ENCODE data around the gene PPP2R2C.

PPP2R2C gene

DNA sequence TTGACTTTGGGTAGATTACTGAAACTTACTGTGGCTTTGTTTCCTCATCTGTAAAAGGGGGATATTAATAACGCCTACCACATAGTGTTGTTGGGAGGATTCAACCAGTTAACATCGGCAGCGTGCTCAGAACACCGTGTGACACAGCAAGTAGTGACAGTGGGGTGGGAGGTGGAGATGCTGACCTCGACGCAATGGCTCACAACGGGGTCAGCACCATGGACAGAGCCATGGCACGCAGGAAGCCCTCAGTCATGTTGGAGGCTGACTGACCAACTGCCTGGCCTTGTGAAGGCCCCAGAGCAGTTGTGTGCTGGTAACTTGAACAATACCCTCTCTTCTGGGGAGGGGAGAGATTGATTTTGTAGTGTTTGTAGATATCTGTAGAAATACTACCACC, 109.5 kb downstream of the PPP2R2C start:
- Mint-ChIP-seq H3K4me3 (no peak overlapping the region), H3K27ac (no peak overlapping the region), H3K9me3 (ENCODE audit: low read depth) (no peaks in the 10 kb centered on the region), H3K4me1 (ENCODE audit: low read depth) (no peaks in the 10 kb centered on the region), H3K27me3 (peaks cover 2% of the 10 kb centered on the region), H3K36me3 (no peaks in the 10 kb centered on the region)

DNA sequence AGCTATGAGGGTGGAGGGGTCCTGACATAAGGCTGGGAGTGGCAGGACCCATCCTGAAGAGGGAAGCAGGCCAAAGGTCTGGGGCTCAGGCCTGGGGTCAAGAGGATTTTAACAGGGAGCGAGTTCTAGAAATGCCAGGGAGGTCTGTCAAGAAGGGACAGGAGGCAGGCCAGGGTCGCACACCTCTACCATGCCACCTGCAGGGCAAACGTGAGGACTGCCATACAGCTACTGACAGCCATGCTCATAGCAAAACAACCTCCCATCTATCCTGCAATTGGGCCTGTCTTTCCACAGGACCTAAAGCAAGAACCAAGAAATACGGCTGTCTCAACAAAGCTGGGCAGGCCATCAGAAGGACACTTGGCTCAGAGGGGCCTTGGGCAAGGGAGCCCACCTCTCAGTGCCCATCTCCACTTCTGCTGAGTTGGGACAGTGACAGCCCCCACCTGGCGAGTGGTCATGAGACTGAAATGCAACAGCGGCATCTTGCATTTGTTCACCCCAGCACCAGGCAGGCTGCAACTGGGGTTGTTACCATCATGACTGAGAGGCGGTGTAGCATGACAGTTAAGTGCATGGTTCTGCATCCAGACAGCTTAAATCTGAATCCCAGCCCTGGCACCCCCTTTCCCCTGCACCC, 110.0 kb downstream of the PPP2R2C start:
- no peaks in the 10 kb centered on the region for H3K4me1 Mint-ChIP-seq (ENCODE audit: low read depth)
- no peaks in the 10 kb centered on the region for H3K9me3 Mint-ChIP-seq (ENCODE audit: low read depth)
- H3K36me3 Mint-ChIP-seq: no peaks in the 10 kb centered on the region
- H3K27ac Mint-ChIP-seq: no peak overlapping the region
- H3K4me3 Mint-ChIP-seq: no peak overlapping the region
- peaks cover 2% of the 10 kb centered on the region for H3K27me3 Mint-ChIP-seq

DNA sequence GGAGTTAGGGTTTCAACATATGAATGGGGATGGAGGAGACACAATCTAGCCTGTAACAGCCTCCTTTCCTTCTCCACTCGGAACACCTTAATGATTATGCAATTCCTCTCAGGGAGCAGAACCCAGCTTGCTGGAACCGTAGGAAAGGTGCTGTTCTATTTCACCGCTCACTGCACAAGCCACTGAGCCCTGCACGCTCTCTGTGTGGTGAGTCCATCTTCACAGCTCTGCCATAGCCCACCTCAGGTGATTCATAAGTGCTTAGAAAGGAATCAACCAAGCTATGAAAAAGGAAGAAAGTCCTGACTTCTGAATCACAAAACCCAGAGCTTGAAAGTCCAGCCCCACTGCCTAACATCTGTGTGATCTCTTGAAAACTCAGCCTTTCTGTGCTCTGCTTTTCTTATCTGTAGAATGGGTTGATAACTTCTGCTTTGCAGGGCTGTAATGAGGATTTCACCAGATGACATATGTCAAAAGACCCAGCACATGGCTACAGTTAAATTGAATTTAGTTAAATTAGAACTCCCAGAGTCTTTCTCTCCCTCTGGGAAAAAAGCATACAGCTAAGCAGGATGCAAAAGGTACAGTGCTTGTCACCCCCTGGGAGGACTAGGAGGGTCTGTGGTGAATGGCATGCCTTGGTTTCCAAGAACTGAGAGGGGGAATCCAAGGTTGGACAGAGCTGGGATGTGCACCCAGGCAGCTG, 111.2 kb downstream of the PPP2R2C start:
- no peaks in the 10 kb centered on the region for H3K4me1 Mint-ChIP-seq (ENCODE audit: low read depth)
- no peaks in the 10 kb centered on the region for H3K36me3 Mint-ChIP-seq
- peaks cover 2% of the 10 kb centered on the region for H3K27me3 Mint-ChIP-seq
- H3K9me3 Mint-ChIP-seq (ENCODE audit: low read depth): no peaks in the 10 kb centered on the region
- H3K4me3 Mint-ChIP-seq: no peak overlapping the region
- H3K27ac Mint-ChIP-seq: no peak overlapping the region

DNA sequence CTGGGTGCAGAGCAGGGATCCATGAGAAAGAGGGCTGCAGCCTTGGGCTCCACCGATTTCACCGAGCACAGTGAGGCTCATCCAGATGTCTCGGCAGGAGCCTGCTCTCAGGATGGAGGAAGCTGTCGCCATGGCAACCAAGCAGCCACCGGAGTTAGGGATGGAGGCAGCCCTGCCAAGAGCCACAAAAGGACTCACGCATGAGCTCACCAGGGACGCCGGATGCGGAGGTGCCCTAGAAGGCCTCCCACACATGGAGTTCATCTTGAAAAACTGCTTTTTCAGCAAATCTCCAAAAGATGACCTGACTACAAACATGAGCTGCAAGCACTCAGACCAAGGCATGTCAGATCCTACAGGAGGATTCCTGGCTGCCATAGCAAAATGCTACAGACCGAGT, 112.0 kb downstream of the PPP2R2C start:
- peaks cover 2% of the 10 kb centered on the region for H3K27me3 Mint-ChIP-seq
- H3K4me3 Mint-ChIP-seq: no peak overlapping the region
- no peaks in the 10 kb centered on the region for H3K4me1 Mint-ChIP-seq (ENCODE audit: low read depth)
- H3K27ac Mint-ChIP-seq: no peak overlapping the region
- H3K9me3 Mint-ChIP-seq (ENCODE audit: low read depth): no peaks in the 10 kb centered on the region
- H3K36me3 Mint-ChIP-seq: no peaks in the 10 kb centered on the region

DNA sequence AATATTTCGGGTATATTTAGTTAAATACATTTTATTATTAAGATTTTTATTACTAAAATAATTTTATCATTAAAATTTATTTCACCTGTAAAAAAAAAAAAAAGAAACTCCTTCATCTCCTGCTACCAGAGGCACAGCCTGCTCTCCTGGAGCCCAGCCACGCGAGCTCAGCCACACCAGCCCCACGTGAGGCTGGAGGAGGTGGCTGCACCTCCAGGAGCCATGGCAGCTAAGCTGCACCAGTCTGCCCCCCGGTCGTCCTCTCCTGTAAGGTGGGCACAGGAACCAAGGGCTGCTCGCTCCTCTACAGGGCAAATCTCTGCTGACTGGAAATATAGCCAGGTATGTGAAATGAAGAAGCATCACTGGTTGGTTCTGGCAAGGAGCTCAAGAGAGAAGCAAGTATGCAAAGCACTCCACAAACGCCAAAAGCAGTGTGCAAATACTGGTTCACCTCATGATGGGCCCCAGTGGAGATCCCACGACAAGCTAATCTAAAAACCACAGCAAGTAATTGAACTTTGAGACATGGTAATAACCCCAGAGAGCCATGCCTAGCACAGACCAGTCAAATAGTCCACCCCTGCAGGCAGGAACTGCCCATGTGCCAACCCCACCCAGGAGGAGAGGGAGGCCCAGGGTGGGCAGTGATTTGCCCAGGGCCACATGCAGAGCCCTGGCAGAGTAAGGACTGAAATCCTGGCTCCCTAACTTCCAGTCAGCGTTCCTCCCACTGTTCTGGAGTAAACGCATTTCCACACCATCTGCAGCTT, 112.7 kb downstream of the PPP2R2C start:
- Mint-ChIP-seq H3K9me3 (ENCODE audit: low read depth) (no peaks in the 10 kb centered on the region), H3K4me3 (no peak overlapping the region), H3K36me3 (no peaks in the 10 kb centered on the region), H3K27ac (no peak overlapping the region), H3K4me1 (ENCODE audit: low read depth) (no peaks in the 10 kb centered on the region), H3K27me3 (peaks cover 4% of the 10 kb centered on the region)

DNA sequence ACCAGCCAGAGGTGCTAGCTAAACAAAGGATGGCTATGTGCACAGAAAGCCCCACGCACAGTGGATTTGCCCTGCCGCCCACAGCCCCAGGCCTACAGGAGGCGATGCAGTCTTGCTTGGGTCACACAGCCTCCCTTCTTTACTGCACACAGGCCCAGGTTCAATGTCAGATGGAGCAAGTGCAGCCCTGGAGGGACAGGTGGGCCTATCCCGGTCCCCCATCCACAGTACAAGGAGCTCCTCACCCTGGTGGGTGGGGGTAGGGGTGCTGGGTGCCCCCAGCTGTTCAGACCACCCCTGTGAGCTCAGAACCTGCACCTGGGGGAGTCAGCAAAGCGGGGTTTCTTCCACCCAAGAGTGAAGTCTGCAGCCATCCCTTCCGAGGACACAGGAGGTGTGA, 114.9 kb downstream of the PPP2R2C start:
- H3K36me3 Mint-ChIP-seq: no peaks in the 10 kb centered on the region
- H3K9me3 Mint-ChIP-seq (ENCODE audit: low read depth): no peaks in the 10 kb centered on the region
- no peaks in the 10 kb centered on the region for H3K4me1 Mint-ChIP-seq (ENCODE audit: low read depth)
- no peak overlapping the region for H3K4me3 Mint-ChIP-seq
- H3K27ac Mint-ChIP-seq: no peak overlapping the region
- H3K27me3 Mint-ChIP-seq: peaks cover 7% of the 10 kb centered on the region

DNA sequence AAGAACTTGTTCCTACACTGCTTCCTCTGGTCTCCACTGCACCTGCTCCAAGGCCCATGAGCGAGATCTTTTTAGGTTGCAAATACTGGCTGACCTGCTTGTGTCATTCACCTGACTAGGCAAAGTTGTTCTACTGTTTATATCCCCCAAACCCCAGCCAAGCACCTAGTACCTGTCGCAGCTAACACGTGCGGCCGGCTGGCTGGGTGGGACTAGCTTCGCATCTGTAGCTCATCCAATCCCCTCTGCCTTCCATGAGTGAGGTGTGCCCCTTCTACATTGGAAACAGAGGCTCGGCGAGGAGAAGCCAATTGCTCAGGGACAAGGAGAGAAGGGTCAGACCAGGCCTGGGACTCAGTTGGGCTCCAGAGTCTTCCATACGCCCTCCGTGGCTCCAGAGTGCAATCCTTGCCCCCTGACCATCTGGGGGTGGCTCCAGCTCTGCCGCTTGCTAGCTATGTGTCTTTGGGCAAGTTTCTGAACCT, 116.3 kb downstream of the PPP2R2C start:
- H3K4me1 Mint-ChIP-seq (ENCODE audit: low read depth): no peaks in the 10 kb centered on the region
- H3K27ac Mint-ChIP-seq: no peak overlapping the region
- H3K4me3 Mint-ChIP-seq: no peak overlapping the region
- H3K27me3 Mint-ChIP-seq: peaks cover 7% of the 10 kb centered on the region
- H3K36me3 Mint-ChIP-seq: no peaks in the 10 kb centered on the region
- H3K9me3 Mint-ChIP-seq (ENCODE audit: low read depth): no peaks in the 10 kb centered on the region

DNA sequence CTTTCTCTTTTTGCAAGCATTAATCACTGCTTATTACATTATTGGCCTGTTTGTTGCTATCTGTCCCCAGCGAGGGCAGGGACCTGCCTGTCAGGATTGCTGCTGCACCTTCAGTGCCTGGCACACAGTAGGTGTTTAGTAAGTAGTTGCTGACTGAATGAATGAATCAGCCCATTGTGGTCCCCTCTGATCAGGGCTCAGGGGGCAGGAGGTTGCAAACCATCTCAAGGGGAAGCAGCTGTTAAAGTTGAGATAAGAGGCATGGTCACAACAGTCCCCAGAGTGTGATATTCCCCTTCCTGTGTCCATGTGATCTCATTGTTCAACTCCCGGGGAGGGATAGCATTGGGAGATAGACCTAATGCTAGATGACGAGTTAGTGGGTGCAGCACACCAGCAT, 117.4 kb downstream of the PPP2R2C start:
- Mint-ChIP-seq H3K4me1 (ENCODE audit: low read depth) (no peaks in the 10 kb centered on the region), H3K27ac (no peak overlapping the region), H3K9me3 (ENCODE audit: low read depth) (no peaks in the 10 kb centered on the region), H3K27me3 (peaks cover 7% of the 10 kb centered on the region), H3K4me3 (no peak overlapping the region), H3K36me3 (no peaks in the 10 kb centered on the region)

DNA sequence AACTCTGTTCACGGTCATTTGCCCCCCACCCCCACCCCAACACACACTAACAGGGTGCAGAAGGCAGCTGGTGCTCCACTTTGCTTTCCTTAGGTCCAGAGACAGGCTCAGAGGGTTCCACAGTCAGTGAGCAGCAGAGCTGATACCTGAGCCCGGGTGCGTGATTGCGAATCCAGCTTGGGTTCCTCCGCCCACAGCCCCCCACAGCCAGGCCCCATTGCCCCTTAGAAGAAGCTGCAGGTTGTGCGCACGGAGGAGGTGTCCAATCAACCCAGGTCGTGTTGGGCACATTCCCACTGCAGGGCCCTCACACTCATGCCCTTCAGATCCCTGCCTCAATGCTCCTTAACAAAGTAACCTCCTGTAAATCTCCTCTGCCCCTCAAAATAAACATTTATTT, 117.8 kb downstream of the PPP2R2C start:
- Mint-ChIP-seq H3K27me3 (peaks cover 7% of the 10 kb centered on the region), H3K27ac (no peak overlapping the region), H3K36me3 (no peaks in the 10 kb centered on the region), H3K4me3 (no peak overlapping the region), H3K9me3 (ENCODE audit: low read depth) (no peaks in the 10 kb centered on the region), H3K4me1 (ENCODE audit: low read depth) (no peaks in the 10 kb centered on the region)

DNA sequence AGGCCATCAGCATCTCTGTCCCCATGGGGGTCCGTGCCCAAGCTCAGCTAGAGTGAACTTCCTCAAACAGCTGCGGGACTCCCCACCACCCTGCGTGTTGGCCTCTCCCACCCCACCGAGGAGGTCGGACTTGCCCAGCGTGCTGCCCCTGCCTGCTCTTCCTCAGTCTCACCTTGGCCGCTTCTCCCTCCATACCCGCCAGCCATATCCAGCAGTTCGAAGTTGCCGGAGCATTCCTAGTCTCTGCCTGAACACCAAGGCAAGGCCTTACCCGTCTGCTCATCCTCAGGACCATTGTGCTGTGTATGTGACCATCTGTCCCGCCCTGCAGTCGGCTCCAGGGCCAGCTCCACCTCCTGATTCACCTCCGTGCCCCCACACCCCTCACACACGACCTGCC, 118.3 kb downstream of the PPP2R2C start:
- Mint-ChIP-seq H3K27me3 (peaks cover 7% of the 10 kb centered on the region), H3K36me3 (no peaks in the 10 kb centered on the region), H3K4me3 (no peak overlapping the region), H3K4me1 (ENCODE audit: low read depth) (no peaks in the 10 kb centered on the region), H3K9me3 (ENCODE audit: low read depth) (no peaks in the 10 kb centered on the region), H3K27ac (no peak overlapping the region)

DNA sequence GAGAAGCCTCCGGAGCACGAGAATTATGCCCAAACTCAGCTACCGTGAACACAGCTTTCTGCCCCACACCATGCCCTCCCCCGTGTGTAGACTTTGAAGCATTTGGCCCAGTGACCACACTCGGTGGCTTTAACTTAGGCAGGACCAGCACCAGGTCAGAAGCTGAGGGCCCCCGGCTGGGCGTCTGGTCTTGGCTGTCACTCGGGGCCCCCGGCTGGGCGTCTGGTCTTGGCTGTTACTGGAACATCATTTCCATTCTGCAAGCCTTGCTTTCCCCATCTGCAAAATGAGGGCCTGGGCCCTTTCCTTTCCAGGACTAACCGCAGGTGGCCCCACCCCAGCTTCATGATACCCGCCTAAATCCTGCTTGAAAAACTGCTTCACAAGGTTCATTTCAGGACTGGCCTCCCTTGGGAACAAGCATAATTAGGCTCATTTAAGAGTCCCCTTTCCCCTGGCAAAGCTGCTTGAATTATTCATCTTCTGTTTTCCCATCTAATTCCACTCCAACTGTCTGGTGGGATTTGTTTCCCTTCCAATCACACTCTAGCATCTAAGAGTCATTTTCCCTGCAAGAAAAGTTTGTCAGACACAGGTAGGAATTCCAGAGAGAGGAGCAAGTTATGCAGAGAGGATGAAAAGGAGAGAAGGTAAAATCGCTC, 120.3 kb downstream of the PPP2R2C start:
- Mint-ChIP-seq H3K36me3 (no peaks in the 10 kb centered on the region), H3K4me3 (no peak overlapping the region), H3K4me1 (ENCODE audit: low read depth) (no peaks in the 10 kb centered on the region), H3K9me3 (ENCODE audit: low read depth) (no peaks in the 10 kb centered on the region), H3K27ac (no peak overlapping the region), H3K27me3 (peaks cover 5% of the 10 kb centered on the region)

DNA sequence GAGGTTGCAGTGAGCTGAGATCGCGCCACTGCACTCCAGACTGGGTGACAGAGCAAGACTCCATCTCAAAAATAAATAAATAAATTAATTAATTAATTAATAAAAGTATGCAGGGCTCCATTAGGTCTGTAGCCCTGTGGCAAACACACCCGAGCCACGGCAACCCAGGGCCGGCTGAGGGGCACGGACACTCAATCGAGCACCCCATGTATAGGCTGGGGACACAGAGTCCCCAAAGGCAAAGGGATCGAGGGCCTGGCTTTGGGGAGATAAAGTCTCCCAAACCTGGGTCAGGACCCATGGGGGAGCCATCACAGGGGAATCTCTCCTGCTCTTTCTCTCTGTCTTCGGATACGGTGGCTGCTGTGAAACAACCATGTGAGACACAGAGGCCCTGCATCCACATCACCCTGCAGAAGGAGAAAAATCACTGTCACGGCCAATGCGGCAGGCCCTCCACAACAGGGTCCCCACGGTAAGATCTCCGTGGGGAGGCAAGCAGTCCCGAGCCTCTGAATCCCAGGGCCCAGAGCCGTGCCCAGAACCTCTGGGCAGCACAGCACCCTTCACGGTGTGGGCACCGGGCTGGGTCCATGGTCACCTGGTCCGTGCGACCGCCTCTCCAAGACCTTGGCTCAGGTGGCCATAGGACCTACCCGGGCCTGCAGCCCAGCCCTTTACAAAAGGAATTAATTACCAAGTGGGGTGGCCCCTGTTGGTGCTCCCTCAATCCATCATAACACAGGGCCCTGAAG, 121.0 kb downstream of the PPP2R2C start:
- H3K9me3 Mint-ChIP-seq (ENCODE audit: low read depth): no peaks in the 10 kb centered on the region
- peaks cover 5% of the 10 kb centered on the region for H3K27me3 Mint-ChIP-seq
- H3K36me3 Mint-ChIP-seq: no peaks in the 10 kb centered on the region
- no peak overlapping the region for H3K27ac Mint-ChIP-seq
- no peaks in the 10 kb centered on the region for H3K4me1 Mint-ChIP-seq (ENCODE audit: low read depth)
- H3K4me3 Mint-ChIP-seq: no peak overlapping the region

DNA sequence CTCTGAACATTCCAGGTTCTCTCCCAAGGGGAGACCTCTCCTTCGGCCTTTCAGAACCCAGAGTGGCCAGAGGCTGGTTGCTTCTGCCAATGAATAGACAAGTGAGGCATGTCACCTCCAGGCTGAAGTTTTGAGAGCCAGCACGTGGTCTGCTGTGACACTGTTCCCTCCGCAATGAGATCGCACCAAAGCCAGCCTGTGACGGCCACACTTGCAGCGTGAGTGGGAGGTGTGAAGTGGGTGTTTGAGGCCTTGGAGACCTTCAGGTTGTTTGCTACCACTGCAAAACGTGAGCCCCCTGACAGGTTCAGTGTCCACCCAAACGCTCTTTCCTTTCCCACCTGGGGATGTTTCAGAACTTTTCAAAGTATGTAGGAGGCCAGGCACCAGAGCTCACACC, 121.8 kb downstream of the PPP2R2C start:
- Mint-ChIP-seq H3K4me1 (ENCODE audit: low read depth) (no peaks in the 10 kb centered on the region), H3K36me3 (no peaks in the 10 kb centered on the region), H3K4me3 (no peak overlapping the region), H3K9me3 (ENCODE audit: low read depth) (no peaks in the 10 kb centered on the region), H3K27ac (no peak overlapping the region), H3K27me3 (peaks cover 5% of the 10 kb centered on the region)

DNA sequence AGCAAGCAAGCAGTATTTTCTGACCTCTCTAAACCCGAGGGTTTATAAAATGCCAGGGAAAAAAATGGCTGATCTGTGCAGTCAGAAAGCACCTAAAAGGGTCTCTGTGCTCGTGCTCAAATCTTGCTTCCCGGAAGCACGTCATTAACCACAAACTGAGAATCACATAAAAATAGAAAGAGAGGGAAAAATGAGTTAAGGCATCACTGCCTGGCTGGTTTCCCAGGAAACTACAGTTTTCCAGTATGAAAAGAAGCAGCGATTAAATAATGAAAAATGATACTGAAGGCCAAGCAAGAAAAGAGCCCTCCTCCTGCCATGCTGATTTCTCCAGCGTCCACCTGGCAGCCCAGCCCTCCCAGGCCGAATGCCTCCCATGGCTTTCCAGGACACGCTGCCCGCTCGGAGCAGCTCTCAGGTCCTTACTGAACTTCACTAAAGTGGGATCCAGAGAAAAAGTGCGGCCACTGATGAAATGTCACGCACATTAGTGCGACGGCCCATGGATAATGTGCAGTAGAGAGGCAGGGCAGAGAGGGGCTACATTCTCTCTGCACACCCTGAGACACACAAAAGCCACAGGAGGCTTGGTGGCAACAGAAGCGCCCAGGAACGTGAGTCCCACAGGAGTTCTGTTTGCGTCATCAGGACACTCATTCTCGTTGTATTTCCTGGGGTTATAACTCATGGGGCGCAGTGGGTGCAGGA, 122.4 kb downstream of the PPP2R2C start:
- no peaks in the 10 kb centered on the region for H3K9me3 Mint-ChIP-seq (ENCODE audit: low read depth)
- H3K4me3 Mint-ChIP-seq: no peak overlapping the region
- H3K36me3 Mint-ChIP-seq: no peaks in the 10 kb centered on the region
- H3K4me1 Mint-ChIP-seq (ENCODE audit: low read depth): no peaks in the 10 kb centered on the region
- no peak overlapping the region for H3K27ac Mint-ChIP-seq
- peaks cover 4% of the 10 kb centered on the region for H3K27me3 Mint-ChIP-seq

All from activated naive CD8-positive, alpha-beta T cell (primary cell).